Nephron (organoid): ENCODE data around the gene CENPU.

Experiments
- H3K27ac Mint-ChIP-seq, 3 experiments: 2 replicates each; pipeline ENCODE4 v1.8.0; 2020; ENCODE audit warnings: mixed read lengths in 3 of 3, mild to moderate bottlenecking in 2 of 3, moderate library complexity in 1 of 3
- H3K27me3 Mint-ChIP-seq: 2 replicates; pipeline ENCODE4 v1.8.0; 2021; ENCODE audit warnings: low read depth, mild to moderate bottlenecking, moderate library complexity, mixed read lengths
- H3K36me3 Mint-ChIP-seq: 2 replicates; pipeline ENCODE4 v1.8.0; 2020; ENCODE audit warnings: low read depth, mixed read lengths
- H3K4me1 Mint-ChIP-seq: 2 replicates; pipeline ENCODE4 v1.8.0; 2020; ENCODE audit warnings: mixed read lengths
- H3K4me3 Mint-ChIP-seq, 3 experiments: 2 replicates each; pipeline ENCODE4 v1.8.0; 2020; ENCODE audit warnings: mild to moderate bottlenecking in 3 of 3, mixed read lengths in 3 of 3, moderate library complexity in 2 of 3
- H3K9me3 Mint-ChIP-seq: 2 replicates; pipeline ENCODE4 v1.8.0; 2020; ENCODE audit warnings: mixed read lengths
- TF ChIP-seq, protein P1 (sequence below), 3 experiments: fragments of 200-600 bp; sonication (generic); IDR thresholded peaks; one replicate each; pipeline ENCODE4 v1.5.0; 2021; ENCODE audit warnings: antibody characterized with exemption in 3 of 3; ENCODE audit not compliant: unreplicated experiment in 3 of 3

Gene CENPU

DNA sequence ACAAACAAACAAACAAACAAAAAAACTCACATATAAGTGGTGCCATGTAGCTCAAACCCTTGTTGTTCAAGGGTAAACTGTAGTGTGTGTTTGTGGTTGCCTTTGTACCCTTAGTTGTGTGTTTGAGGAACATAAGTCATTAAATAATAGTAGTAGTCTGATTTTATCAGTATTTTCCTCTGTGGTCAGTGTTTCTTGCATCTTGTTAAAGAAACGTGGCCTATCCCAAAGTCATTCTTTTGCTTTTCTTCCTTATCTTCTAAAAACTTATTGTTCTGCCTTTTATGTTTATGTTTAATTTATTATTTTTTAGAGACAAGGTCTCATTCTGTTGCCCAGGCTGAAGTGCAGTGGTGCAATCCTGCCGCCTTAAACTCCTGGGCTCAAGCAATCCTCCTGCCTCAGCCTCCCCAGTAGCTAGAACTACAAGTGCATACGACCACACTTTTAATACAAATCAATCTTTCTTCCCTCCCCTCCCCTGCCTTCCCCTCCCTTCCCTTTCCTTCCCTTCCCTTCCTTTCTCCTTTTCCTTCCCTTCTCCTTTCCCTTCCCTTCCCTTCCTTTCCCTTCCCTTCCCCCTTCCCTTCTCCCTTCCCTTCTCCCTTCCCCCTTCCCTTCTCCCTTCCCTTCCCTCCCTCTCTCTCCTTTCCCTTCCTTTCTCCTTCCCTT lies 57.9 kb downstream of the CENPU start:
- TF ChIP-seq, protein P1, sequence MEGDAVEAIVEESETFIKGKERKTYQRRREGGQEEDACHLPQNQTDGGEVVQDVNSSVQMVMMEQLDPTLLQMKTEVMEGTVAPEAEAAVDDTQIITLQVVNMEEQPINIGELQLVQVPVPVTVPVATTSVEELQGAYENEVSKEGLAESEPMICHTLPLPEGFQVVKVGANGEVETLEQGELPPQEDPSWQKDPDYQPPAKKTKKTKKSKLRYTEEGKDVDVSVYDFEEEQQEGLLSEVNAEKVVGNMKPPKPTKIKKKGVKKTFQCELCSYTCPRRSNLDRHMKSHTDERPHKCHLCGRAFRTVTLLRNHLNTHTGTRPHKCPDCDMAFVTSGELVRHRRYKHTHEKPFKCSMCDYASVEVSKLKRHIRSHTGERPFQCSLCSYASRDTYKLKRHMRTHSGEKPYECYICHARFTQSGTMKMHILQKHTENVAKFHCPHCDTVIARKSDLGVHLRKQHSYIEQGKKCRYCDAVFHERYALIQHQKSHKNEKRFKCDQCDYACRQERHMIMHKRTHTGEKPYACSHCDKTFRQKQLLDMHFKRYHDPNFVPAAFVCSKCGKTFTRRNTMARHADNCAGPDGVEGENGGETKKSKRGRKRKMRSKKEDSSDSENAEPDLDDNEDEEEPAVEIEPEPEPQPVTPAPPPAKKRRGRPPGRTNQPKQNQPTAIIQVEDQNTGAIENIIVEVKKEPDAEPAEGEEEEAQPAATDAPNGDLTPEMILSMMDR (IDR thresholded peaks at IDR 0.05; ENCODE audit: unreplicated experiment in 3 of 3) = no peak
- no peak overlapping the region for H3K4me3 Mint-ChIP-seq
- H3K4me1 Mint-ChIP-seq = no peaks in the 10 kb centered on the region
- H3K27ac Mint-ChIP-seq = no peak overlapping the region
- H3K36me3 Mint-ChIP-seq = peaks cover 43% of the 10 kb centered on the region
- no peaks in the 10 kb centered on the region for H3K27me3 Mint-ChIP-seq
- H3K9me3 Mint-ChIP-seq = peaks cover 3% of the 10 kb centered on the region

DNA sequence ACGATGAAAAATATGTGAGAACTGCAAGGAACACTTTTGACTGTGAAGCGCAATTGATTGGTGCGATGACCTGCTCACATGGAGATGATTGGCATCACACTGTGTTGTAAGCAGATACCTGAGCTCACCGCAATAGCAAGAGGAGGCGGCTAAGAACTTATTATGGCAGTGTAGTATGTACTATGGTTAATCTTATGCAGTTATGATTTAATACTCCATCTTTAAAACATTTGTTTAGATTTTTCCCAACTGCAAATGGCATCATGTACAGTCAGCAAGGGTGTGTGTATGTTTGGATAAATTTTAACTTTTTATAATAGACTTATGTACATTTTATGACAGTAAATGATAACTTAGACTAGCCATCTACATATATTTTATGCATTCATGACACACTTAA lies 58.9 kb downstream of the CENPU start:
- Mint-ChIP-seq H3K27me3 (no peaks in the 10 kb centered on the region), H3K27ac (no peak overlapping the region), H3K4me1 (no peaks in the 10 kb centered on the region), H3K9me3 (peaks cover 3% of the 10 kb centered on the region), H3K36me3 (peaks cover 36% of the 10 kb centered on the region), H3K4me3 (no peak overlapping the region)
- TF ChIP-seq, protein P1 (IDR thresholded peaks at IDR 0.05; ENCODE audit: unreplicated experiment in 3 of 3) = no peak

DNA sequence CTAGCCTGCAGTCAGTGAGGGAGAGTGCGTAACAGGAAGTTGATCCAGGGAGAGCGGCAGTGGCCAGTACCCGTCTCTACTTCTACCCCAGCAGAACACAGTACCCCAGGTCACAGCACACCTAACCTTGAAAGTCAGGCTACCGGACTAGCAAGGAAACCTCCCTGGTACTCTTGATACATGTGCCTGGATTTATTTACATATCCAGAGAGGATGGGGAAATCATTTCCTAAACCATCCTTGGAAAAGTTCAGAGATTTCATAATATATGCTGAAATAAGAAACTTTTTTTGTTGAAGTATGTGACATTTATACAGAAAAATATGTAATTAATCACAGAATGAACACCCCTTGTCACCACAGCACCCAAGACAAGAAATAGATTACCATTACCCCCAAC lies 59.9 kb downstream of the CENPU start:
- H3K9me3 Mint-ChIP-seq = no peaks in the 10 kb centered on the region
- TF ChIP-seq, protein P1 (IDR thresholded peaks at IDR 0.05; ENCODE audit: unreplicated experiment in 3 of 3) = no peak
- no peaks in the 10 kb centered on the region for H3K27me3 Mint-ChIP-seq

DNA sequence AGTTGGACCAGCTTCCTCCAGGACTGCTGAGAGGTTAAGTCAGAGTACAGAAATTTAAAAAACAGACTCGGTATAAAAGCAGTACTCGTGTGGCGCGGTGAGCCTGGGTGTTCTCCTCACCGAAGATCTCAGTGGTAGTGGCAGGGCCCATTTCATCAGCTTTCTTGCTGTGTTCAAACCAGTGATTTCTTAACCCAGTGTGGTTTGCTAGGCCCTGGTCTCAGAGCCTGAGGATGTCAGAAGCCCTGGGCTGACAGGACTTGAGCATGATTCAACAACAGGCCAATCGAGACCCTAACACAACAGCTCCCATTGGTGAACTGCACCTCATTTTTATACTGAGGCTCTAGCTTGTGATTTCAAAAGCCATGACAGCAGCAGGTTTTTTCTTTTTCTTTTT lies 61.2 kb downstream of the CENPU start:
- Mint-ChIP-seq H3K4me3 (no peak overlapping the region), H3K27me3 (no peaks in the 10 kb centered on the region), H3K27ac (no peak overlapping the region), H3K4me1 (peaks cover 5% of the 10 kb centered on the region), H3K9me3 (no peaks in the 10 kb centered on the region), H3K36me3 (peaks cover 38% of the 10 kb centered on the region)
- TF ChIP-seq, protein P1 (IDR thresholded peaks at IDR 0.05; ENCODE audit: unreplicated experiment in 3 of 3) = no peak

More for the DNA sequence above, 59.9 kb downstream of the CENPU start:
- Mint-ChIP-seq H3K4me3 (no peak overlapping the region), H3K36me3 (peaks cover 26% of the 10 kb centered on the region), H3K27ac (no peak overlapping the region), H3K4me1 (peaks cover 5% of the 10 kb centered on the region)

DNA sequence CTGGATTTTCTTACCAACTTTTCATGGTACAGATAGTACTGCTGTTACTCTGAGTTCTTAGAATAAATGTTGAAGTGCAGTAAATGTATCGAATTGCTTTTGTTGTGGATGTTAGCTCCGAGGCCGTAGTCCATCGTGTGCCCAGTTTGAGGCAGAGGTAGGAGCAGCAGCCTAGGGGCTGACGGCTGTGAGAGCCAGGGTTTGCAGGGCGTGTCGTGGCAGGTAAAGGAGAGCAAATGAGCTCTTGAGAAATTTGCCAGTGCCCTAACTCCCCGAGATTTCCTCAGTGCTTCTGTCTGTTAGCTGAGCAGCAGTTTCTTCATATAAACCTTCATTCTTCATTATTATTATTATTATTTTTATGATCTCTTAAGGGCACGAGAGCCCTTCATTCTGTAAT lies 62.8 kb downstream of the CENPU start:
- peaks cover 5% of the 10 kb centered on the region for H3K4me1 Mint-ChIP-seq
- H3K36me3 Mint-ChIP-seq = peaks cover 46% of the 10 kb centered on the region
- no peaks in the 10 kb centered on the region for H3K27me3 Mint-ChIP-seq
- no peak overlapping the region for H3K27ac Mint-ChIP-seq
- TF ChIP-seq, protein P1 (IDR thresholded peaks at IDR 0.05; ENCODE audit: unreplicated experiment in 3 of 3) = no peak
- H3K9me3 Mint-ChIP-seq = no peaks in the 10 kb centered on the region
- no peak overlapping the region for H3K4me3 Mint-ChIP-seq

DNA sequence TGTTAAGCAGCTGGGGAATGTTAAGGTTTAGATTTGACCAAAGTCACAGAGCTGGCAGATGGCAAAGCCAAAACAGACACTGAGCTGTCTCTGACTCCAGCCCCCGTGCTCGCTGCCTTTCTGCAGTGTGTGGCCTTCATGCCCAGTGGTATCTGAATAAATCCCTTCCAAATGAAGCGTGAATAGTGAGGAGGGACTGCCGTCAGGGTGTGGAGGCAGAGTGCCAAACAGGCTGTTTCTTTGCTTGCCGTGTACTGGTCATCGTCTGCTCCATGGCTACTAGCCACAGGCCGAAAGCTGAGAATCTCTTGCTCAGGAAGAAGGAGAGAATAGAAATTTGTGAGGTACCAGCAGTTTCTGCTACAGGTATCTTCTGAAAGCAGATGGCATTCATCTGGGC lies 64.6 kb downstream of the CENPU start:
- TF ChIP-seq, protein P1 (IDR thresholded peaks at IDR 0.05; ENCODE audit: unreplicated experiment in 3 of 3) = no peak
- Mint-ChIP-seq H3K4me3 (no peak overlapping the region), H3K4me1 (peaks cover 5% of the 10 kb centered on the region), H3K36me3 (peaks cover 45% of the 10 kb centered on the region), H3K27me3 (no peaks in the 10 kb centered on the region), H3K9me3 (no peaks in the 10 kb centered on the region), H3K27ac (no peak overlapping the region)
